Measurements from ENCODE around the gene SERINC4. TPM values are rescaled to one million over a fixed set of nuclear protein-coding genes. Genes with fewer than 3 reads are reported as not detected.

The SERINC4 gene
- total and polyA plus RNA-seq, 9 of the 15 experiments (the other 6 are each of a cell fraction or from before 2014, with no cell fraction given): 0.14 to 0.86 (median 0.18) TPM; not detected in 2

DNA sequence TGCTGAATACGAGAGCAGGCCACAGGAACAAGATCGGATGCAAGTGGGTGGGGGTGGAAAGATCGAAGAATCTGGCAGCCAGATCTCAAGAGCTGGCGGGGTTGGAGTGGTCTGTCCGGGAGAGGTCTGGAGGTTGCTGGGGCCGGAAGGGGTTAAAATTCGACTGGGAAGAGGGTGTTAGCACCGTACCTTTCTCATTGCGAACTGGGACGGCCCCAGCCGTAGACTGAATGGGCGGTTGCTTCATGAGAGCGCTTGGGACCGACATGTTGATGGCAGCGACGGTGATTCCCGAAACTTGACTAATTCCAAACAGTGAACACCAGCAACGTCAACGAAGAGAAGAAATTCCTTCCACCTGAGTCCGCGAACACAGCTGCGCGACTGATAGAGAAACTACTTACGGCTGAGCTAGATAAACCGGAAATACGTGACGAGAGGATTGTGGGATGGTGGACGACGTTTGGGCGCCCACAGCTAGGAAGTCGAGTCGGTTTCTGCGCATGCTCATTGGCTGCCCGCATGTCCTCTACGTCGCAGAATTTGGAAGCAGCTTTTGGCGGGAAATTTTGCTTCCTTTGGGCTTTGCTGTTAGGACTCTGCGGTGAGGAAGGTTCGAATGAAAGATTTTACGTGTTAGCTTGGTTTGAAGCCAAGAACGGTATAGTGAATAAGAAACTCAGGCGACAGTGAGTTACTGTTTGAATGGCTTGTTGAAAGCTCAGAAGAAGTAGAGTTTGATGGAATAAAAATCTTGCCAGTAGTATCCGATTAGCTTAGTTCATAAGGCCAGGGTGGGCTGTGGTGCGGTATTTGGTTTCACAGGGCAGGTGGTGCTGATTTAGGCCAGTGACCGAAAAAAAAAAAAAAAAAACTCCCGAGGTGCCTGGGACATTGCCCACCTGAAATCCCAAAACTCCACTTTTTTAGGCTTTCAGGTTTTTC, 24.6 kb upstream of the SERINC4 start, which contains the start of gene MFAP1 (continued):
- TF ChIP-seq, protein P1, sequence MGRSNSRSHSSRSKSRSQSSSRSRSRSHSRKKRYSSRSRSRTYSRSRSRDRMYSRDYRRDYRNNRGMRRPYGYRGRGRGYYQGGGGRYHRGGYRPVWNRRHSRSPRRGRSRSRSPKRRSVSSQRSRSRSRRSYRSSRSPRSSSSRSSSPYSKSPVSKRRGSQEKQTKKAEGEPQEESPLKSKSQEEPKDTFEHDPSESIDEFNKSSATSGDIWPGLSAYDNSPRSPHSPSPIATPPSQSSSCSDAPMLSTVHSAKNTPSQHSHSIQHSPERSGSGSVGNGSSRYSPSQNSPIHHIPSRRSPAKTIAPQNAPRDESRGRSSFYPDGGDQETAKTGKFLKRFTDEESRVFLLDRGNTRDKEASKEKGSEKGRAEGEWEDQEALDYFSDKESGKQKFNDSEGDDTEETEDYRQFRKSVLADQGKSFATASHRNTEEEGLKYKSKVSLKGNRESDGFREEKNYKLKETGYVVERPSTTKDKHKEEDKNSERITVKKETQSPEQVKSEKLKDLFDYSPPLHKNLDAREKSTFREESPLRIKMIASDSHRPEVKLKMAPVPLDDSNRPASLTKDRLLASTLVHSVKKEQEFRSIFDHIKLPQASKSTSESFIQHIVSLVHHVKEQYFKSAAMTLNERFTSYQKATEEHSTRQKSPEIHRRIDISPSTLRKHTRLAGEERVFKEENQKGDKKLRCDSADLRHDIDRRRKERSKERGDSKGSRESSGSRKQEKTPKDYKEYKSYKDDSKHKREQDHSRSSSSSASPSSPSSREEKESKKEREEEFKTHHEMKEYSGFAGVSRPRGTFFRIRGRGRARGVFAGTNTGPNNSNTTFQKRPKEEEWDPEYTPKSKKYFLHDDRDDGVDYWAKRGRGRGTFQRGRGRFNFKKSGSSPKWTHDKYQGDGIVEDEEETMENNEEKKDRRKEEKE (IDR thresholded peaks at IDR 0.05; ENCODE audit: borderline replicate concordance in 1 of 2, control insufficient read depth in 1 of 2, low read depth in 2 of 2, low read length in 1 of 2): no peak
- TF ChIP-seq SRF (CRISPR knock-in tag; IDR thresholded peaks at IDR 0.05): peak in 1 of 2 experiments; percentile 43; a peak in 1 of 4 replicates
- TF ChIP-seq, protein P2, sequence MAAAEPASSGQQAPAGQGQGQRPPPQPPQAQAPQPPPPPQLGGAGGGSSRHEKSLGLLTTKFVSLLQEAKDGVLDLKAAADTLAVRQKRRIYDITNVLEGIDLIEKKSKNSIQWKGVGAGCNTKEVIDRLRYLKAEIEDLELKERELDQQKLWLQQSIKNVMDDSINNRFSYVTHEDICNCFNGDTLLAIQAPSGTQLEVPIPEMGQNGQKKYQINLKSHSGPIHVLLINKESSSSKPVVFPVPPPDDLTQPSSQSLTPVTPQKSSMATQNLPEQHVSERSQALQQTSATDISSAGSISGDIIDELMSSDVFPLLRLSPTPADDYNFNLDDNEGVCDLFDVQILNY (CRISPR knock-in tag; IDR thresholded peaks at IDR 0.05): peak; percentile 47; the same call in 1 of the 2 replicates
- no peak for TF ChIP-seq RBM39 (optimal IDR thresholded peaks at IDR 0.05; ENCODE audit: low read depth, low read length)
- TF ChIP-seq CBFA2T2 (conservative IDR thresholded peaks at IDR 0.05): no peak
- TF ChIP-seq ETV1 (tag; conservative IDR thresholded peaks at IDR 0.05; ENCODE audit: low read depth): peak; percentile 97
- TF ChIP-seq, protein P3, sequence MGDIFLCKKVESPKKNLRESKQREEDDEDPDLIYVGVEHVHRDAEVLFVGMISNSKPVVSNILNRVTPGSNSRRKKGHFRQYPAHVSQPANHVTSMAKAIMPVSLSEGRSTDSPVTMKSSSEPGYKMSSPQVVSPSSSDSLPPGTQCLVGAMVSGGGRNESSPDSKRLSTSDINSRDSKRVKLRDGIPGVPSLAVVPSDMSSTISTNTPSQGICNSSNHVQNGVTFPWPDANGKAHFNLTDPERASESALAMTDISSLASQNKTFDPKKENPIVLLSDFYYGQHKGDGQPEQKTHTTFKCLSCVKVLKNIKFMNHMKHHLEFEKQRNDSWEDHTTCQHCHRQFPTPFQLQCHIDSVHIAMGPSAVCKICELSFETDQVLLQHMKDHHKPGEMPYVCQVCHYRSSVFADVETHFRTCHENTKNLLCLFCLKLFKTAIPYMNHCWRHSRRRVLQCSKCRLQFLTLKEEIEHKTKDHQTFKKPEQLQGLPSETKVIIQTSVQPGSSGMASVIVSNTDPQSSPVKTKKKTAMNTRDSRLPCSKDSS (IDR thresholded peaks at IDR 0.05; ENCODE audit: low read depth, partially characterized antibody): no peak
- no peak for TF ChIP-seq ZNF79 (CRISPR knock-in tag; IDR thresholded peaks at IDR 0.05; ENCODE audit: low read depth)
- no peak for TF ChIP-seq SIX5 (IDR thresholded peaks at IDR 0.05; ENCODE audit: borderline replicate concordance in 1 of 2, insufficient read depth in 1 of 2, low read depth in 1 of 2, low read length in 2 of 2)
- no peak for TF ChIP-seq HOXB6 (CRISPR knock-in tag; IDR thresholded peaks at IDR 0.05; ENCODE audit: borderline replicate concordance)
- TF ChIP-seq ARHGAP35 (IDR thresholded peaks at IDR 0.05; ENCODE audit: partially characterized antibody): peak; percentile 13
- no peak for TF ChIP-seq GATAD2A (IDR thresholded peaks at IDR 0.05)
- TF ChIP-seq PRMT5 (CRISPR knock-in tag; IDR thresholded peaks at IDR 0.05): no peak
- no peak for TF ChIP-seq ZNF644 (tag; IDR thresholded peaks at IDR 0.05; ENCODE audit: low read depth)
- no peak for TF ChIP-seq PTRF (tag; IDR thresholded peaks at IDR 0.05)
- TF ChIP-seq, protein P4, sequence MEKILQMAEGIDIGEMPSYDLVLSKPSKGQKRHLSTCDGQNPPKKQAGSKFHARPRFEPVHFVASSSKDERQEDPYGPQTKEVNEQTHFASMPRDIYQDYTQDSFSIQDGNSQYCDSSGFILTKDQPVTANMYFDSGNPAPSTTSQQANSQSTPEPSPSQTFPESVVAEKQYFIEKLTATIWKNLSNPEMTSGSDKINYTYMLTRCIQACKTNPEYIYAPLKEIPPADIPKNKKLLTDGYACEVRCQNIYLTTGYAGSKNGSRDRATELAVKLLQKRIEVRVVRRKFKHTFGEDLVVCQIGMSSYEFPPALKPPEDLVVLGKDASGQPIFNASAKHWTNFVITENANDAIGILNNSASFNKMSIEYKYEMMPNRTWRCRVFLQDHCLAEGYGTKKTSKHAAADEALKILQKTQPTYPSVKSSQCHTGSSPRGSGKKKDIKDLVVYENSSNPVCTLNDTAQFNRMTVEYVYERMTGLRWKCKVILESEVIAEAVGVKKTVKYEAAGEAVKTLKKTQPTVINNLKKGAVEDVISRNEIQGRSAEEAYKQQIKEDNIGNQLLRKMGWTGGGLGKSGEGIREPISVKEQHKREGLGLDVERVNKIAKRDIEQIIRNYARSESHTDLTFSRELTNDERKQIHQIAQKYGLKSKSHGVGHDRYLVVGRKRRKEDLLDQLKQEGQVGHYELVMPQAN (IDR thresholded peaks at IDR 0.05; ENCODE audit: borderline replicate concordance): peak; percentile 91; the same call in 1 of the 2 replicates
- peak; percentile 55 for TF ChIP-seq CBFA2T3 (IDR thresholded peaks at IDR 0.05)
